Activated CD4-positive, alpha-beta T cell treated with anti-CD3 and anti-CD28 coated beads, Interleukin-10, Interleukin-2, amounts not matched to agents 100 ng/mL and 50 ng/mL, durations not matched to agents 16 hours and 8 hours (primary cell): ENCODE results near the gene RNF212B.

Experiments used
- DNase-seq: peaks from one replicate; pipeline ENCODE4 v3.0.0-alpha.2; 2020

Gene RNF212B

GRCh38 chr14:23321572-23322547, 84.1 kb downstream of the RNF212B start:
- peak; percentile 70 for DNase-seq
